Endothelial cell (in vitro differentiated cells): ENCODE measurements around the gene BRF1. TPM values are rescaled to one million over a fixed set of nuclear protein-coding genes. Genes with fewer than 3 reads are reported as not detected.
"Not testable (repeated sequence)": the region's sequence is repeated elsewhere in the genome, so short reads cannot be mapped to it uniquely, and the experiment has no call there.

ENCODE experiments used
- DNase-seq: peaks from one replicate; pipeline ENCODE4 v3.0.0; 2021; ENCODE audit warnings: low spot score
- H3K27ac Mint-ChIP-seq: one replicate; pipeline ENCODE4 v1.8.0; 2021; ENCODE audit warnings: mixed read lengths, inconsistent platforms; ENCODE audit not compliant: unreplicated experiment
- H3K27me3 Mint-ChIP-seq: one replicate; pipeline ENCODE4 v1.8.0; 2021; ENCODE audit warnings: mild to moderate bottlenecking, moderate library complexity, mixed read lengths, inconsistent platforms; ENCODE audit not compliant: unreplicated experiment
- H3K36me3 Mint-ChIP-seq: one replicate; pipeline ENCODE4 v1.8.0; 2021; ENCODE audit warnings: mild to moderate bottlenecking, low read depth, mixed read lengths, inconsistent platforms; ENCODE audit not compliant: unreplicated experiment
- H3K4me1 Mint-ChIP-seq: one replicate; pipeline ENCODE4 v1.8.0; 2021; ENCODE audit warnings: mild to moderate bottlenecking, mixed read lengths, inconsistent platforms; ENCODE audit not compliant: unreplicated experiment
- H3K4me3 Mint-ChIP-seq: one replicate; pipeline ENCODE4 v1.8.0; 2021; ENCODE audit warnings: mild to moderate bottlenecking, mixed read lengths, inconsistent platforms; ENCODE audit not compliant: unreplicated experiment
- H3K9me3 Mint-ChIP-seq: one replicate; pipeline ENCODE4 v1.8.0; 2021; ENCODE audit warnings: mixed read lengths, inconsistent platforms; ENCODE audit not compliant: unreplicated experiment
- CTCF ChIP-seq: fragments of 200-600 bp; sonication (generic); IDR thresholded peaks from one replicate; pipeline ENCODE4 v1.5.0; 2021; ENCODE audit warnings: antibody characterized with exemption; ENCODE audit not compliant: unreplicated experiment
- total RNA-seq: library from RNA; stranded (reverse); fragmentation: NEBNext Ultra II Directional; extraction: Animal tissue kit (Norgen Biotek cat#: 25700); gene quantifications from one replicate; pipeline ENCODE4 v1.2.1, GENCODE V29; 2021; ENCODE audit not compliant: unreplicated experiment

BRF1 gene
- total RNA-seq, 1 donor from 2014 or later, result 40.9 TPM

GRCh38 chr14:105337966-105338741 lies 37.4 kb upstream of the BRF1 start:
- TF ChIP-seq CTCF, result no peak
- Mint-ChIP-seq H3K27ac (no peak overlapping the region), H3K4me3 (no peak overlapping the region), H3K27me3 (peaks cover 13% of the 10 kb centered on the region), H3K4me1 (peaks cover 20% of the 10 kb centered on the region), H3K36me3 (no peaks in the 10 kb centered on the region), H3K9me3 (no peaks in the 10 kb centered on the region)
- no peak for DNase-seq

- Mint-ChIP-seq H3K27me3 (peaks cover 13% of the 10 kb centered on the region), H3K36me3 (no peaks in the 10 kb centered on the region), H3K4me1 (peaks cover 20% of the 10 kb centered on the region), H3K9me3 (no peaks in the 10 kb centered on the region), H3K27ac (no peak overlapping the region), H3K4me3 (peak overlapping the region; percentile 42)
- DNase-seq, result no peak
- no peak for TF ChIP-seq CTCF
Measured at GRCh38 chr14:105337433-105337832, 36.6 kb upstream of the BRF1 start.

- Mint-ChIP-seq H3K4me3 (no peak overlapping the region), H3K27ac (peak overlapping the region; percentile 30), H3K4me1 (peaks cover 22% of the 10 kb centered on the region), H3K27me3 (peaks cover 13% of the 10 kb centered on the region), H3K36me3 (peaks cover 4% of the 10 kb centered on the region), H3K9me3 (no peaks in the 10 kb centered on the region)
- no peak for TF ChIP-seq CTCF
- DNase-seq, result no peak
Measured at GRCh38 chr14:105336477-105337287, 35.9 kb upstream of the BRF1 start.

GRCh38 chr14:105335735-105336476 lies 35.1 kb upstream of the BRF1 start:
- no peak for DNase-seq
- Mint-ChIP-seq H3K4me1 (peaks cover 20% of the 10 kb centered on the region), H3K36me3 (peaks cover 5% of the 10 kb centered on the region), H3K9me3 (no peaks in the 10 kb centered on the region), H3K27me3 (peaks cover 16% of the 10 kb centered on the region), H3K4me3 (no peak overlapping the region), H3K27ac (no peak overlapping the region)
- TF ChIP-seq CTCF, result no peak

- H3K4me3 Mint-ChIP-seq, DNase-seq, H3K27ac Mint-ChIP-seq, H3K36me3 Mint-ChIP-seq, H3K9me3 Mint-ChIP-seq: not testable (repeated sequence)
- Mint-ChIP-seq H3K27me3 (peaks cover 16% of the 10 kb centered on the region), H3K4me1 (peaks cover 19% of the 10 kb centered on the region)
Measured at GRCh38 chr14:105335231-105335542, 34.4 kb upstream of the BRF1 start.
